HepG2 (cell line): ENCODE results near the gene RAB15. TPM values are rescaled to one million over a fixed set of nuclear protein-coding genes. Genes with fewer than 3 reads are reported as not detected.
A peak's percentile ranks its signal among the peaks of the same experiment; 100 is the strongest.

ENCODE experiments used
- CTCF ChIP-seq: sonication (generic); formaldehyde crosslinking; IDR thresholded peaks from 2 replicates; pipeline ENCODE4 v1.5.0; 2020; ENCODE audit warnings: mild to moderate bottlenecking, missing genetic modification reagents, moderate library complexity
- FOXA3 ChIP-seq: IDR thresholded peaks from 2 replicates; pipeline ENCODE4 v1.6.1; 2016; ENCODE audit warnings: missing genetic modification reagents, missing compliant biosample characterization
- FUBP1 ChIP-seq: sonication (generic); formaldehyde crosslinking; IDR thresholded peaks from 2 replicates; pipeline ENCODE4 v1.5.1; 2020; ENCODE audit warnings: missing genetic modification reagents, mild to moderate bottlenecking, borderline replicate concordance
- HOXA5 ChIP-seq: sonication (generic); formaldehyde crosslinking; IDR thresholded peaks from 2 replicates; pipeline ENCODE4 v1.4.0; 2020; ENCODE audit warnings: missing genetic modification reagents
- KLF16 ChIP-seq, 2 experiments: sonication (generic) in 1 of 2; formaldehyde crosslinking in 1 of 2; IDR thresholded peaks; 2 replicates each; pipeline versions ENCODE4 v1.6.1 to v1.8.0; 2016 to 2023; ENCODE audit warnings: missing genetic modification reagents in 2 of 2, missing compliant biosample characterization in 1 of 2
- PHF5A ChIP-seq: IDR thresholded peaks from one replicate; pipeline ENCODE4 v1.6.1; 2018; ENCODE audit warnings: low read depth, missing genetic modification reagents; ENCODE audit not compliant: unreplicated experiment
- RXRB ChIP-seq: IDR thresholded peaks from 2 replicates; pipeline ENCODE4 v1.6.1; 2016; ENCODE audit warnings: borderline replicate concordance, missing genetic modification reagents, missing compliant biosample characterization
- TBX3 ChIP-seq: fragments of 450-650 bp; IDR thresholded peaks from 2 replicates; pipeline ENCODE4 v1.6.1; 2017; ENCODE audit warnings: antibody characterized with exemption, mild to moderate bottlenecking, inconsistent platforms, borderline replicate concordance
- TCF7 ChIP-seq: sonication (generic); IDR thresholded peaks from 2 replicates; pipeline ENCODE4 v1.6.1; 2016; ENCODE audit warnings: antibody characterized with exemption, low read depth
- ZBTB40 ChIP-seq, 2 experiments: fragments of 450-650 bp in 1 of 2; sonication (generic) in 1 of 2; formaldehyde crosslinking in 1 of 2; IDR thresholded peaks; 2 replicates each; pipeline versions ENCODE4 v1.6.1 to v1.8.0; 2016 to 2022; ENCODE audit warnings: antibody characterized with exemption in 1 of 2, mild to moderate bottlenecking in 1 of 2, missing genetic modification reagents in 1 of 2
- ZFP1 ChIP-seq: IDR thresholded peaks from 2 replicates; pipeline ENCODE4 v1.6.1; 2016
- ZNF205 ChIP-seq: IDR thresholded peaks from 2 replicates; pipeline ENCODE4 v1.6.1; 2018; ENCODE audit warnings: missing biosample characterization, missing genetic modification reagents
- ZNF3 ChIP-seq: IDR thresholded peaks from 2 replicates; pipeline ENCODE4 v1.7.0; 2017; ENCODE audit warnings: inconsistent platforms
- ZNF354B ChIP-seq: sonication (generic); formaldehyde crosslinking; IDR thresholded peaks from 2 replicates; pipeline ENCODE4 v1.8.0; 2022; ENCODE audit warnings: mild to moderate bottlenecking, missing genetic modification reagents
- ZNF550 ChIP-seq: sonication (generic); formaldehyde crosslinking; IDR thresholded peaks from 2 replicates; pipeline ENCODE4 v1.4.0; 2020; ENCODE audit warnings: mild to moderate bottlenecking, missing genetic modification reagents, borderline replicate concordance
- ZNF563 ChIP-seq: sonication (generic); formaldehyde crosslinking; IDR thresholded peaks from 2 replicates; pipeline ENCODE4 v1.8.0; 2022; ENCODE audit warnings: mild to moderate bottlenecking, moderate library complexity, missing genetic modification reagents
- ZNF788 ChIP-seq: sonication (generic); formaldehyde crosslinking; IDR thresholded peaks from 2 replicates; pipeline ENCODE4 v1.5.0; 2020; ENCODE audit warnings: mild to moderate bottlenecking, missing genetic modification reagents, borderline replicate concordance
- ZNF841 ChIP-seq: sonication (generic); formaldehyde crosslinking; IDR thresholded peaks from 2 replicates; pipeline ENCODE4 v1.8.1; 2023; ENCODE audit warnings: missing genetic modification reagents, borderline replicate concordance
- polyA plus RNA-seq, 8 experiments: library from polyadenylated mRNA; depleted of rRNA in 3 of 8; stranded (reverse) in 7 of 8; unstranded in 1 of 8; fragments of >200 nt; fragmentation: Illumina TruSeq in 4 of 8; extraction: Trizol in 4 of 8; gene quantifications; 2 replicates each; pipeline versions ENCODE4 v1.2.1 to v1.2.3, GENCODE V29; 2011 to 2016; ENCODE audit warnings: low read depth in 4 of 8, missing spikeins in 1 of 8, mixed read lengths in 1 of 8; ENCODE audit not compliant: insufficient read depth in 1 of 8
- total RNA-seq, 5 experiments: library from RNA; depleted of rRNA; stranded (reverse); fragments of >200 nt; fragmentation: Illumina TruSeq; extraction: Trizol; gene quantifications; 2 replicates each; pipeline ENCODE4 v1.2.3, GENCODE V29; 2016; ENCODE audit warnings: low read depth in 1 of 5

Gene RAB15
- total and polyA plus RNA-seq, 2 of the 13 experiments (the other 11 are each of a cell fraction or from before 2014, with no cell fraction given), result 7.4 to 18.5 TPM

- peak; percentile 79; the same call in 1 of the 2 replicates for TF ChIP-seq RXRB
- TF ChIP-seq TCF7, result peak; percentile 79
- TF ChIP-seq ZNF3 (CRISPR knock-in tag), result no peak
- TF ChIP-seq ZNF788 (CRISPR knock-in tag), result peak; percentile 33; the same call in 1 of the 2 replicates
- TF ChIP-seq ZFP1 (CRISPR knock-in tag), result peak; percentile 44; the same call in 1 of the 2 replicates
- no peak for TF ChIP-seq TBX3
- TF ChIP-seq PHF5A (CRISPR knock-in tag), result no peak
- no peak for TF ChIP-seq FUBP1 (CRISPR knock-in tag)
- TF ChIP-seq ZBTB40 (IDR thresholded peaks at IDR 0.05), result no peak
- TF ChIP-seq ZBTB40 (CRISPR knock-in tag; IDR thresholded peaks at IDR 0.05), result no peak
- TF ChIP-seq ZNF354B, result no peak
- TF ChIP-seq KLF16 (CRISPR knock-in tag; IDR thresholded peaks at IDR 0.05), result peak in 1 of 2 experiments; percentile 80; a peak in 2 of 4 replicates
- no peak for TF ChIP-seq CTCF
- no peak for TF ChIP-seq ZNF563
- peak; percentile 78 for TF ChIP-seq FOXA3 (CRISPR knock-in tag)
- 0 out of 2 replicates have a peak, but pooled peaks have one; percentile 13 for TF ChIP-seq HOXA5 (CRISPR knock-in tag)
- no peak for TF ChIP-seq ZNF841 (CRISPR knock-in tag)
- no peak for TF ChIP-seq ZNF550 (CRISPR knock-in tag)
- no peak; the same call in 1 of the 2 replicates for TF ChIP-seq ZNF205 (CRISPR knock-in tag)
Measured at GRCh38 chr14:64942531-64943111, 29.5 kb downstream of the RAB15 start, which contains the start of gene GPX2 (continued).
